ENCODE measurements around the gene ACTR3C. TPM values are rescaled to one million over a fixed set of nuclear protein-coding genes. Genes with fewer than 3 reads are reported as not detected.

The ACTR3C gene
- total and polyA plus RNA-seq, 2 donors (not counting 1 experiment from before 2014, with no cell fraction given), result 4.0 to 20.7 TPM

GRCh38 chr7:150308575-150308974, 14.8 kb downstream of the ACTR3C start:
- Histone ChIP-seq H3K36me3 (replicated peaks in 1 of 2; ENCODE audit: control extremely low read depth in 1 of 2, control insufficient read depth in 1 of 2, extremely low read depth in 1 of 2, insufficient read depth in 2 of 2, low read length in 1 of 2) (no peaks in the 10 kb centered on the region), H2AFZ (ENCODE audit: insufficient read depth, low read depth, low read length, poor library complexity, severe bottlenecking) (no peak overlapping the region), H3K4me2 (replicated peaks; ENCODE audit: low read depth, low read length, poor library complexity, severe bottlenecking) (no peak overlapping the region), H3K9ac (ENCODE audit: low read length) (no peak overlapping the region), H3K27me3 (replicated peaks in 1 of 4; ENCODE audit: control extremely low read depth in 1 of 4, control insufficient read depth in 3 of 4, insufficient read depth in 4 of 4, low read length in 3 of 4) (no peaks in the 10 kb centered on the region), H3K9me3 (ENCODE audit: control extremely low read depth in 1 of 3, control insufficient read depth in 2 of 3, insufficient read depth in 1 of 3, low read length in 2 of 3) (no peaks in the 10 kb centered on the region), H3K4me1 (ENCODE audit: control insufficient read depth in 2 of 2, insufficient read depth in 2 of 2, low read length in 2 of 2) (no peaks in the 10 kb centered on the region), H4K20me1 (ENCODE audit: control insufficient read depth, insufficient read depth, low read length, poor library complexity, severe bottlenecking) (no peaks in the 10 kb centered on the region), H3K4me3 (ENCODE audit: control extremely low read depth in 1 of 5, extremely low read depth in 1 of 5, insufficient read depth in 1 of 5, low read depth in 2 of 5, low read length in 4 of 5) (no peak overlapping the region), H3K79me2 (ENCODE audit: control insufficient read depth, insufficient read depth, low read length) (peaks cover 6% of the 10 kb centered on the region), H3K27ac (ENCODE audit: low read length in 2 of 2) (no peak overlapping the region)
- Mint-ChIP-seq H3K4me1 (no peaks in the 10 kb centered on the region), H3K27ac (no peak overlapping the region), H3K4me3 (no peak overlapping the region), H3K27me3 (no peaks in the 10 kb centered on the region), H3K9me3 (ENCODE audit: insufficient read depth) (no peaks in the 10 kb centered on the region)
- no peak for TF ChIP-seq EZH2 (IDR thresholded peaks at IDR 0.05; ENCODE audit: borderline replicate concordance, insufficient read depth, low read depth, low read length, poor library complexity, severe bottlenecking)
- no peak for TF ChIP-seq CTCF (IDR thresholded peaks at IDR 0.05)
- ChIA-PET CTCF (no interaction called here), POLR2A (no interaction called here)
- DNase-seq (no peak), ATAC-seq (ENCODE audit: low read depth) (no peak)
- intact Hi-C loops (cut with micrococcal nuclease), result no loop called here

GRCh38 chr7:150307904-150308303, 15.4 kb downstream of the ACTR3C start:
- Mint-ChIP-seq H3K4me1 (no peaks in the 10 kb centered on the region), H3K27me3 (no peaks in the 10 kb centered on the region), H3K27ac (no peak overlapping the region), H3K9me3 (ENCODE audit: insufficient read depth) (no peaks in the 10 kb centered on the region), H3K4me3 (no peak overlapping the region)
- Histone ChIP-seq H4K20me1 (ENCODE audit: control insufficient read depth, insufficient read depth, low read length, poor library complexity, severe bottlenecking) (no peaks in the 10 kb centered on the region), H3K36me3 (replicated peaks in 1 of 2; ENCODE audit: control extremely low read depth in 1 of 2, control insufficient read depth in 1 of 2, extremely low read depth in 1 of 2, insufficient read depth in 2 of 2, low read length in 1 of 2) (no peaks in the 10 kb centered on the region), H2AFZ (ENCODE audit: insufficient read depth, low read depth, low read length, poor library complexity, severe bottlenecking) (no peak overlapping the region), H3K4me1 (ENCODE audit: control insufficient read depth in 2 of 2, insufficient read depth in 2 of 2, low read length in 2 of 2) (no peaks in the 10 kb centered on the region), H3K4me2 (replicated peaks; ENCODE audit: low read depth, low read length, poor library complexity, severe bottlenecking) (no peak overlapping the region), H3K27ac (ENCODE audit: low read length in 2 of 2) (no peak overlapping the region), H3K9ac (ENCODE audit: low read length) (no peak overlapping the region), H3K79me2 (ENCODE audit: control insufficient read depth, insufficient read depth, low read length) (peaks cover 6% of the 10 kb centered on the region), H3K27me3 (replicated peaks in 1 of 4; ENCODE audit: control extremely low read depth in 1 of 4, control insufficient read depth in 3 of 4, insufficient read depth in 4 of 4, low read length in 3 of 4) (no peaks in the 10 kb centered on the region), H3K9me3 (ENCODE audit: control extremely low read depth in 1 of 3, control insufficient read depth in 2 of 3, insufficient read depth in 1 of 3, low read length in 2 of 3) (no peaks in the 10 kb centered on the region), H3K4me3 (ENCODE audit: control extremely low read depth in 1 of 5, extremely low read depth in 1 of 5, insufficient read depth in 1 of 5, low read depth in 2 of 5, low read length in 4 of 5) (no peak overlapping the region)
- TF ChIP-seq EZH2 (IDR thresholded peaks at IDR 0.05; ENCODE audit: borderline replicate concordance, insufficient read depth, low read depth, low read length, poor library complexity, severe bottlenecking) (no peak), CTCF (IDR thresholded peaks at IDR 0.05) (no peak)
- CTCF ChIA-PET, result no interaction called here
- 94% methylated on average over 9 of the region's 9 CpGs for WGBS (ENCODE audit: insufficient coverage)
- no peak for DNase-seq
- intact Hi-C loops (cut with micrococcal nuclease), result no loop called here
- no peak for ATAC-seq (ENCODE audit: low read depth)
- POLR2A ChIA-PET, result no interaction called here
